Neural cell (in vitro differentiated cells): ENCODE results near the gene TBC1D14.

Source experiments
- EP300 ChIP-seq: fragments of 450-650 bp; conservative IDR thresholded peaks from 2 replicates; pipeline ENCODE4 v1.6.1; 2014; ENCODE audit warnings: antibody characterized with exemption, mild to moderate bottlenecking, moderate library complexity; ENCODE audit not compliant: poor library complexity, severe bottlenecking
- EZH2 ChIP-seq: fragments of 200-600, 300-800 bp; shearing (Covaris generic), sonication (generic); IDR thresholded peaks from 2 replicates; pipeline ENCODE4 v1.6.1; 2014; ENCODE audit warnings: antibody characterized with exemption, low read length, borderline replicate concordance, mild to moderate bottlenecking; ENCODE audit not compliant: insufficient read depth, poor library complexity, severe bottlenecking
- MXI1 ChIP-seq: fragments of 450-650 bp; conservative IDR thresholded peaks from 2 replicates; pipeline ENCODE4 v1.6.1; 2014; ENCODE audit warnings: antibody characterized with exemption, mild to moderate bottlenecking; ENCODE audit not compliant: poor library complexity, severe bottlenecking
- POLR2AphosphoS5 ChIP-seq: IDR thresholded peaks from 2 replicates; pipeline ENCODE4 v1.6.1; 2012
- RAD21 ChIP-seq: fragments of 450-650 bp; conservative IDR thresholded peaks from 2 replicates; pipeline ENCODE4 v1.6.1; 2014; ENCODE audit warnings: antibody characterized with exemption, mild to moderate bottlenecking, moderate library complexity
- SMC3 ChIP-seq: fragments of 450-650 bp; conservative IDR thresholded peaks from 2 replicates; pipeline ENCODE4 v1.6.1; 2014; ENCODE audit warnings: antibody characterized with exemption, mild to moderate bottlenecking, moderate library complexity; ENCODE audit not compliant: poor library complexity
- TAF1 ChIP-seq: IDR thresholded peaks from 2 replicates; pipeline ENCODE4 v1.6.1; 2012; ENCODE audit warnings: low read depth
- TF ChIP-seq, protein P1 (sequence below): fragments of 450-650 bp; IDR thresholded peaks from 2 replicates; pipeline ENCODE4 v1.5.1; 2014; ENCODE audit warnings: antibody characterized with exemption, mild to moderate bottlenecking, moderate library complexity; ENCODE audit not compliant: poor library complexity, severe bottlenecking
- TF ChIP-seq, protein P2 (sequence below): IDR thresholded peaks from 2 replicates; pipeline ENCODE4 v1.6.1; 2012; ENCODE audit warnings: borderline replicate concordance

DNA sequence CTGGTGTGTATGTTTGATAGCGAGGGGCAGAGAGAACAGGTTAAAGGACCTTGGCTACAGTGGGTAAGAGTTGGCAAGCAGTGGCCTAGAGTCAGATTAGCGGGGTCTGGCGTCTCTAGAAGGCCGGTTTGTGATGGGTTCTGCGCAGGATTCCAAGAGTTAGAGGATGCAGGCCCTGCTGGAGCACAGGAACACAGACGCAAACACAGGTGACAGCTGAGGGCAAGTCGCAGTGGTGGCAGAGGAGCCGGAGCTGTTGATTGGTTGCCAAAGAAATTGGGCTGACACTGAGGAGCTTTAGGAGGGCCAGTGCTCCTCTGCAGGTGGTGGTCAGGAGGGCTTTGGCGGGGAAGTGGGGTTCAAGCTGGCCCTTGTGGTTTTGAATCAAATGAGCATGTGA lies 137.3 kb downstream of the TBC1D14 start:
- TF ChIP-seq EZH2 (no peak), POLR2AphosphoS5 (no peak), EP300 (no peak), RAD21 (no peak), MXI1 (no peak), SMC3 (no peak), TAF1 (no peak)
- TF ChIP-seq, protein P1, sequence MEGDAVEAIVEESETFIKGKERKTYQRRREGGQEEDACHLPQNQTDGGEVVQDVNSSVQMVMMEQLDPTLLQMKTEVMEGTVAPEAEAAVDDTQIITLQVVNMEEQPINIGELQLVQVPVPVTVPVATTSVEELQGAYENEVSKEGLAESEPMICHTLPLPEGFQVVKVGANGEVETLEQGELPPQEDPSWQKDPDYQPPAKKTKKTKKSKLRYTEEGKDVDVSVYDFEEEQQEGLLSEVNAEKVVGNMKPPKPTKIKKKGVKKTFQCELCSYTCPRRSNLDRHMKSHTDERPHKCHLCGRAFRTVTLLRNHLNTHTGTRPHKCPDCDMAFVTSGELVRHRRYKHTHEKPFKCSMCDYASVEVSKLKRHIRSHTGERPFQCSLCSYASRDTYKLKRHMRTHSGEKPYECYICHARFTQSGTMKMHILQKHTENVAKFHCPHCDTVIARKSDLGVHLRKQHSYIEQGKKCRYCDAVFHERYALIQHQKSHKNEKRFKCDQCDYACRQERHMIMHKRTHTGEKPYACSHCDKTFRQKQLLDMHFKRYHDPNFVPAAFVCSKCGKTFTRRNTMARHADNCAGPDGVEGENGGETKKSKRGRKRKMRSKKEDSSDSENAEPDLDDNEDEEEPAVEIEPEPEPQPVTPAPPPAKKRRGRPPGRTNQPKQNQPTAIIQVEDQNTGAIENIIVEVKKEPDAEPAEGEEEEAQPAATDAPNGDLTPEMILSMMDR: no peak
- TF ChIP-seq, protein P2, sequence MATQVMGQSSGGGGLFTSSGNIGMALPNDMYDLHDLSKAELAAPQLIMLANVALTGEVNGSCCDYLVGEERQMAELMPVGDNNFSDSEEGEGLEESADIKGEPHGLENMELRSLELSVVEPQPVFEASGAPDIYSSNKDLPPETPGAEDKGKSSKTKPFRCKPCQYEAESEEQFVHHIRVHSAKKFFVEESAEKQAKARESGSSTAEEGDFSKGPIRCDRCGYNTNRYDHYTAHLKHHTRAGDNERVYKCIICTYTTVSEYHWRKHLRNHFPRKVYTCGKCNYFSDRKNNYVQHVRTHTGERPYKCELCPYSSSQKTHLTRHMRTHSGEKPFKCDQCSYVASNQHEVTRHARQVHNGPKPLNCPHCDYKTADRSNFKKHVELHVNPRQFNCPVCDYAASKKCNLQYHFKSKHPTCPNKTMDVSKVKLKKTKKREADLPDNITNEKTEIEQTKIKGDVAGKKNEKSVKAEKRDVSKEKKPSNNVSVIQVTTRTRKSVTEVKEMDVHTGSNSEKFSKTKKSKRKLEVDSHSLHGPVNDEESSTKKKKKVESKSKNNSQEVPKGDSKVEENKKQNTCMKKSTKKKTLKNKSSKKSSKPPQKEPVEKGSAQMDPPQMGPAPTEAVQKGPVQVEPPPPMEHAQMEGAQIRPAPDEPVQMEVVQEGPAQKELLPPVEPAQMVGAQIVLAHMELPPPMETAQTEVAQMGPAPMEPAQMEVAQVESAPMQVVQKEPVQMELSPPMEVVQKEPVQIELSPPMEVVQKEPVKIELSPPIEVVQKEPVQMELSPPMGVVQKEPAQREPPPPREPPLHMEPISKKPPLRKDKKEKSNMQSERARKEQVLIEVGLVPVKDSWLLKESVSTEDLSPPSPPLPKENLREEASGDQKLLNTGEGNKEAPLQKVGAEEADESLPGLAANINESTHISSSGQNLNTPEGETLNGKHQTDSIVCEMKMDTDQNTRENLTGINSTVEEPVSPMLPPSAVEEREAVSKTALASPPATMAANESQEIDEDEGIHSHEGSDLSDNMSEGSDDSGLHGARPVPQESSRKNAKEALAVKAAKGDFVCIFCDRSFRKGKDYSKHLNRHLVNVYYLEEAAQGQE: no peak
